Suppressor macrophage treated with lipopolysaccharide for 1 hour (primary cell): ENCODE results near the gene TPD52L2.
A peak's percentile ranks its signal among the peaks of the same experiment; 100 is the strongest.
"Not testable (repeated sequence)": the region's sequence is repeated elsewhere in the genome, so short reads cannot be mapped to it uniquely, and the experiment has no call there.

Experiments used
- DNase-seq, 3 donors: peaks; one replicate each; pipeline ENCODE4 v3.0.0-alpha.2; 2020 to 2022

The TPD52L2 gene

GRCh38 chr20:63897978-63898561 is 33.0 kb downstream of the TPD52L2 start:
- DNase-seq: no peak

- peak; percentile 51 to 67 (median 59) for DNase-seq
Observed at GRCh38 chr20:63898882-63899558, 34.0 kb downstream of the TPD52L2 start.

- DNase-seq: peak; percentile 22 to 67 (median 57)
Observed at GRCh38 chr20:63900413-63900812, 35.3 kb downstream of the TPD52L2 start.

- peak; percentile 43 to 62 (median 56) for DNase-seq
Observed at GRCh38 chr20:63903796-63904561, 38.9 kb downstream of the TPD52L2 start.

- DNase-seq: no peak
Observed at GRCh38 chr20:63908008-63908682, 43.1 kb downstream of the TPD52L2 start.

GRCh38 chr20:63911176-63911575 is 46.1 kb downstream of the TPD52L2 start:
- DNase-seq: peak; percentile 63 to 72 (median 64)

GRCh38 chr20:63913768-63914167 is 48.7 kb downstream of the TPD52L2 start:
- no peak for DNase-seq

GRCh38 chr20:63915471-63915870 is 50.4 kb downstream of the TPD52L2 start:
- no peak for DNase-seq

GRCh38 chr20:63916371-63916939 is 51.4 kb downstream of the TPD52L2 start:
- not testable (repeated sequence) for DNase-seq

- DNase-seq: no peak
Observed at GRCh38 chr20:63917811-63918210, 52.7 kb downstream of the TPD52L2 start.

GRCh38 chr20:63919130-63919529 is 54.1 kb downstream of the TPD52L2 start:
- no peak for DNase-seq

- no peak for DNase-seq
Observed at GRCh38 chr20:63920226-63920625, 55.2 kb downstream of the TPD52L2 start.

GRCh38 chr20:63923651-63924050 is 58.6 kb downstream of the TPD52L2 start:
- DNase-seq: no peak

GRCh38 chr20:63924241-63924640 is 59.2 kb downstream of the TPD52L2 start:
- no peak for DNase-seq

- DNase-seq: no peak
Observed at GRCh38 chr20:63926298-63926697, 61.2 kb downstream of the TPD52L2 start.

- no peak for DNase-seq
Observed at GRCh38 chr20:63929071-63929470, 64.0 kb downstream of the TPD52L2 start.

- DNase-seq: not testable (repeated sequence)
Observed at GRCh38 chr20:63929473-63929883, 64.4 kb downstream of the TPD52L2 start.

GRCh38 chr20:63930971-63931553 is 66.0 kb downstream of the TPD52L2 start:
- DNase-seq: no peak

GRCh38 chr20:63931735-63932134 is 66.7 kb downstream of the TPD52L2 start:
- no peak for DNase-seq

GRCh38 chr20:63932606-63933160 is 67.6 kb downstream of the TPD52L2 start:
- DNase-seq: no peak

- no peak for DNase-seq
Observed at GRCh38 chr20:63933646-63934045, 68.6 kb downstream of the TPD52L2 start.
